ENCODE data around the gene MRPL51. TPM values are rescaled to one million over a fixed set of nuclear protein-coding genes. Genes with fewer than 3 reads are reported as not detected.
A peak's percentile ranks its signal among the peaks of the same experiment; 100 is the strongest.
"Not testable (repeated sequence)": the region's sequence is repeated elsewhere in the genome, so short reads cannot be mapped to it uniquely, and the experiment has no call there.

The MRPL51 gene
- total RNA-seq, 2 donors from 2014 or later, result 87.7 to 104 TPM

GRCh38 chr12:6520186-6520585 is 27.1 kb upstream of the MRPL51 start:
- Histone ChIP-seq H3K36me3 (peaks cover 82% of the 10 kb centered on the region), H3K9me3 (no peaks in the 10 kb centered on the region), H3K4me3 (no peak overlapping the region), H3K4me1 (no peaks in the 10 kb centered on the region), H3K27ac (no peak overlapping the region), H3K27me3 (no peaks in the 10 kb centered on the region)
- no peak for DNase-seq (ENCODE audit: low spot score)
- TF ChIP-seq CTCF (IDR thresholded peaks at IDR 0.05), result no peak

DNA sequence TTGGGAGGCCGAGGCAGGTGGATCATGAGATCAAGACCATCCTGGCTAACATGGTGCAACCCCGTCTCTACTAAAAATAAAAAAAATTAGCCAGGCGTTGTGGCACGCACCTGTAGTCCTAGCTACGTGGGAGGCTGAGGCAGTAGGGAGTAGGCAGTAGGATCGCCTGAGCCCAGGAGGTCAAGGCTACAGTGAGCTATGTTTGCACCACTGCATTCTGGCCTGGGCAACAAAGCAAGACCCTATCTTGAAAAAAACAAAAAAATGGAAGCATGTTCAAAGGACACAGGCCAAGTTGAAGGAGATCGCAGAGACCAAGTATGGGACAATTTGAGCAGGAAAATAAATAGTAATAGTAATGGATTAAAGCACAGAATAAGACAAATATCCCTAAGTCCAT is 15.0 kb upstream of the MRPL51 start:
- no peak for DNase-seq (ENCODE audit: low spot score)
- Histone ChIP-seq H3K27me3 (no peaks in the 10 kb centered on the region), H3K27ac (peak overlapping the region; percentile 38 to 61), H3K4me1 (peaks cover 0 to 9% of the 10 kb centered on the region in 2 donors), H3K9me3 (no peaks in the 10 kb centered on the region), H3K36me3 (peaks cover 40% of the 10 kb centered on the region), H3K4me3 (no peak overlapping the region)
- TF ChIP-seq CTCF (IDR thresholded peaks at IDR 0.05), result no peak

GRCh38 chr12:6507102-6507998 is 14.3 kb upstream of the MRPL51 start:
- Histone ChIP-seq H3K9me3 (no peaks in the 10 kb centered on the region), H3K36me3 (peaks cover 32% of the 10 kb centered on the region), H3K4me1 (peaks cover 0 to 9% of the 10 kb centered on the region in 2 donors), H3K4me3 (no peak overlapping the region), H3K27ac (peak overlapping the region; percentile 39 to 61), H3K27me3 (no peaks in the 10 kb centered on the region)
- DNase-seq (ENCODE audit: low spot score), result no peak
- TF ChIP-seq CTCF (IDR thresholded peaks at IDR 0.05), result no peak

GRCh38 chr12:6500466-6500865 is 7.4 kb upstream of the MRPL51 start:
- Histone ChIP-seq H3K4me1 (peaks cover 0 to 2% of the 10 kb centered on the region in 2 donors), H3K27ac (no peak overlapping the region), H3K27me3 (no peaks in the 10 kb centered on the region), H3K9me3 (no peaks in the 10 kb centered on the region), H3K4me3 (no peak overlapping the region), H3K36me3 (peaks cover 26% of the 10 kb centered on the region)
- no peak for DNase-seq (ENCODE audit: low spot score)
- no peak for TF ChIP-seq CTCF (IDR thresholded peaks at IDR 0.05)

- H3K36me3 ChIP-seq, result peaks cover 22% of the 10 kb centered on the region
- peaks cover 0 to 20% of the 10 kb centered on the region in 2 donors for H3K4me1 ChIP-seq
- H3K27ac ChIP-seq; H3K4me3 ChIP-seq; H3K27me3 ChIP-seq; H3K9me3 ChIP-seq; DNase-seq (ENCODE audit: low spot score): not testable (repeated sequence)
Observed at GRCh38 chr12:6497291-6497690, 4.2 kb upstream of the MRPL51 start.

DNA sequence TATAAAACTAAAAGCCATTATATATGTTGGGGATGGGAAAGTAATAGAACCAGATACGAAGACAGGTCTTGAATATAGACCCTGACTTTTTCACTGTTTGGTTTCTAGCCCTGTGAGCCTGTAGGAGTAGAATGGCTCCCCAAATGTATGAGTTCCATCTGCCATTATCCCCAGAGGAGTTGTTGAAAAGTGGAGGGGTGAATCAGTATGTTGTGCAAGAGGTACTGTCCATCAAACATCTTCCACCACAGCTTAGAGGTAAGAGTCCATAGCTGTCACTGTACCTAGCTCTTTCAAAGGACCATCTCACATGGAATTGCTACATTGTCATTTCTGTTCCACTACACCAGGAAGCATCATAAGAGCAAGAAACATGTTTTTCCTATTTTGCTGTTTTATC is 1.9 kb upstream of the MRPL51 start:
- no peak for DNase-seq (ENCODE audit: low spot score)
- Histone ChIP-seq H3K36me3 (peaks cover 28% of the 10 kb centered on the region), H3K27ac (no peak overlapping the region), H3K9me3 (no peaks in the 10 kb centered on the region), H3K4me3 (peak overlapping the region in 1 of 2 donors; percentile 70), H3K4me1 (peaks cover 0 to 23% of the 10 kb centered on the region in 2 donors), H3K27me3 (no peaks in the 10 kb centered on the region)
- no peak for TF ChIP-seq CTCF (IDR thresholded peaks at IDR 0.05)

Data from right atrium auricular region (tissue), 2 donors.